GM21367 (cell line): ENCODE data around the gene TTC9C.
"Not testable (repeated sequence)": the region's sequence is repeated elsewhere in the genome, so short reads cannot be mapped to it uniquely, and the experiment has no call there.

Source experiments
- ATAC-seq: cut with Tn5 transposase; IDR thresholded peaks from one replicate; pipeline ENCODE4 v1.9.1; 2021; ENCODE audit not compliant: unreplicated experiment

The TTC9C gene

DNA sequence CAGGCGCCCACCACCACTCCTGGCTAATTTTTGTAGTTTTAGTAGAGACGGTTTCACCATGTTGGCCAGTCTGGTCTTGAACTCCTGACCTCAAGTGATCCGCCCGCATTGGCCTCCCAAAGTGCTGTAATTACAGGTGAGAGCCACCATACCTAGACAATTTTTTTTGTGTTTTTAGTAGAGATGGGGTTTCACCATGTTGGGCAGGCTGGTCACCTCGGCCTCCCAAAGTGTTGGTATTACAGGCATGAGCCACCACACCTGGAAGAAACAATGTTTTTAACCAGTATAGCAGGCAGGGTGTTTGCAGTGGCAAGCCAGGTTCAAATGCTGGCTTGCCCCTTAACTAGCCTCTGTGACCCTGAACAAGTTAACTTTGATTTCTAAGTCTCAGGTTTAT lies 21.6 kb downstream of the TTC9C start:
- ATAC-seq, result not testable (repeated sequence)

DNA sequence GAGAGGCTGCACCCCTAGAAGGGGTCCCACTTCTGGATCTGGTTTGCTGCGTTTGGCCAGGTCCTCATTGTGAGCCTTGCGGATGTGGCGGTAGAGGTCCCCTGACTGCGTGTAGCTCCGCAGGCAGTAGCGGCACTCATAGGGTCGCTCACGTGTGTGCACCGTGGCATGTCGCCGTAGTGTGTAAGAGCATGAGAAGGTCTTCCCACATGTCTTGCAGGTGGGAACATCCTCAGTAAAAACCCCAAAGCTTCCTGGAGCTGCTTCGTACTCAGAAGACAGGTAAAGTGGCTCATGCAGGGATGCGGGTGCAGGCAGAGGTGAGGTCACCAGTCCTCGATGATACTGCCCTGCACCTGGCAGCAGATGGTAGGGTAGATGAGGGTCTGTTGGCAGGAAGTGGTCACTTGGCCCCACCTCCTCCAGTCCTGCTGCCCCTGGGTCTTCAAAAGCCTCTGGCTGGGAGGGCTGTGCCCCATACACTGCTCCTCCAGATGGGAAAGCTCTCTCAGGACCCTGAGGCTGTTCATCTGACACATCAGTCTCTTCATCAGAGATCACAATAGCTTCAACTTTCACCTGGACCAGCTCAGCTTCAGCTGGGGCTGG lies 24.0 kb downstream of the TTC9C start:
- no peak for ATAC-seq

DNA sequence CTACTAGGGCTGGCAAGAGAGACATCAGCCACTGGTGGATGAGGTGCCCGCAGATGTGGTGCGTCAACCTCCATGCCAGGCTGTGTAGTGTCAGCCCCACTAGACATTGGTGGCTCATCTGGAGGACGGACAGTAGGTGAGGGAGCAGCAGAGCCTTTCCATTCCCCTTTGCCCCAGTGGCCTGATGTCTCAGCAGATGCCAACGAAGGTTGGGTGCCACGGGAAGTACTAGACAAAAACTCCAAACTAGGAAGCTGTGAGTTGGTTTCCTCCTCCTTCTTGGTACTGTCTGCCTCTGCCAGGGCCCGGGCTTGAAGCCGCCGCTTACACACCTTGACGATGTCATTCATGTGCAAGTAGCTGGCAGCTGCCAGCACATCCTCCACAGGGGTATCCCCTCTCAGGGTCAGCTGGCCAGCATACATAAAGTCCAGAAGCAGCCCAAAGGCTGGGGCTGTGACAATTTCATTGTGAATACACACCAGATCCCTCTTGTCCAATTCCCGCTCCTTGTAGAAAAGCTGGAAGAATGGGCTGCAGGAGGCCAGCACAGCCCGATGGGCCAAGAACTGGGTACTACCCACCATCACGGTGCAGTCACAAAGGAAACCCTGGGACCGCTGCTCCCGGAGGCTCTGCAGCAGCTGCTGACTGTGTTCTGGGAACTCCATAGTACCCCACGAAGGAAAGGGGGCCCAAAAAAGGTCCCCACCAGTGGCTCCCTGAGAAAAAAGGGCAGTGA lies 24.9 kb downstream of the TTC9C start:
- ATAC-seq, result no peak

DNA sequence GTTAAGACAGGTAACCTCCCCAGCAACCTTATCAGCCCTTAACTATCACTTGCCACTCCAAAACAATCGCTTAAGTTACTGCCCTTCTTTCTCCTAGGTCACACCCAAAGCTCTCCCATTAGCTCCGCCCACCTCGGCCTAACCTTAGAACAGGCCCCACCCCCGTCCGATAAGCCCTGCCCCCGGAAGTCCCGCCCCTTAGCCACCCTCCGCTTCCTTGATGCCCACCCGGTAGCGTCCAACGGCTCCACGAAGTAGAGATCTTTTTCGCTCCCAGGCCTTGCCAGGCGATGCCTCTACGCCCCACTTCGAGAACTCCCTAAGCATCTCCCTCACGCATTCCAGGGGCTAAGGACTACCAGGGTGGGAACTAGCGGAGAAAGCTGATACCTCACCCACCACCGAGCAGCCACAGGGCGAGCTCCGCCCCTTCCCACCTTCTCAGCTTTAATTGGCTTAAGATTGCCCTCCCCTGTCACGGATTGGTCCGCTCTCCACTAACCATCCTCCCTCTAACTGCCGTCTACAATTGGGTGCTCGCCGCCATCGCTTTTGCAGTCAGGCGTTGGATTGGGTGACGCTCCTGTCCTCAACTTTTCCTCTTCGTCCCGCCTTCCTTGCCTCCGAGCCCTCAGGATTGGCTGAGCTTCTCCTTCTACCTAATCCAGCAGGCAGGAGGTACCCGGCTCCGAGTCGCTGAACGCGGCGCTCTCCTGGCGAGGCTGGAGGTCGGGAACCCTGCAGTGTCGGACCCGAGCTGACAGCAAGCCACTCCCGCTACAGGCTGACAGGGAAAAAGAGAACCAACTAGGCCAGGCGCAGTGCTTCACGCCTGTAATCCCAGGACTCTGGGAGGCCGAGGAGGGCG lies 25.7 kb downstream of the TTC9C start, which contains the start of gene ZBTB3:
TSS of gene ZBTB3 (minus strand) at position 425 of the 868 bp plus-strand sequence. CDS start 496 bp downstream, outside the sequence.
- ATAC-seq, result peak; percentile 95

DNA sequence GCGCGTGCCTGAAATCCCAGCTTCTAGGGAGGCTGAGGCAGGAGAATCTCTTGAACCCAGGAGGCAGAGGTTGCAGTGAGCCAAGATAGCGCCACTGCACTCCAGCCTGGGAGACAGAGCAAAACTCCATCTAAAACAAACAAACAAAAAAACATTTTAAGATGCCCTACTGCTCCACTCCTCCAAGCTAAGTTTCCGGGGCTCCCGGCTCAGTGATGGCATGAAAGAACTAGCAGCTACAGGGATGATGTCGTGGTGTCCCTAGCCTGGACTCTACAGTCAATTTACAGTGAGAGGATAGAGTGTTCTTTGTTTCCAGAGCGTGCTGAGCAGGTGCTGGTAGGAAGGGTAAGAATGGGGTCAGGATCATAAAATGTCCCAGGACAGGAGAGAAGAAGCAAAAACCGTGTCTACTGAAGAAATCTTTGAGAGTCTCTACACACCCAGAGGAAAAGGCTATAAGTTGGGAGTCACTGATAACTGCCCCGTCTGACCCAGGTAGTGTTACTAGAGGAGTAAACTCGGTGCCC lies 26.9 kb downstream of the TTC9C start:
- no peak for ATAC-seq

DNA sequence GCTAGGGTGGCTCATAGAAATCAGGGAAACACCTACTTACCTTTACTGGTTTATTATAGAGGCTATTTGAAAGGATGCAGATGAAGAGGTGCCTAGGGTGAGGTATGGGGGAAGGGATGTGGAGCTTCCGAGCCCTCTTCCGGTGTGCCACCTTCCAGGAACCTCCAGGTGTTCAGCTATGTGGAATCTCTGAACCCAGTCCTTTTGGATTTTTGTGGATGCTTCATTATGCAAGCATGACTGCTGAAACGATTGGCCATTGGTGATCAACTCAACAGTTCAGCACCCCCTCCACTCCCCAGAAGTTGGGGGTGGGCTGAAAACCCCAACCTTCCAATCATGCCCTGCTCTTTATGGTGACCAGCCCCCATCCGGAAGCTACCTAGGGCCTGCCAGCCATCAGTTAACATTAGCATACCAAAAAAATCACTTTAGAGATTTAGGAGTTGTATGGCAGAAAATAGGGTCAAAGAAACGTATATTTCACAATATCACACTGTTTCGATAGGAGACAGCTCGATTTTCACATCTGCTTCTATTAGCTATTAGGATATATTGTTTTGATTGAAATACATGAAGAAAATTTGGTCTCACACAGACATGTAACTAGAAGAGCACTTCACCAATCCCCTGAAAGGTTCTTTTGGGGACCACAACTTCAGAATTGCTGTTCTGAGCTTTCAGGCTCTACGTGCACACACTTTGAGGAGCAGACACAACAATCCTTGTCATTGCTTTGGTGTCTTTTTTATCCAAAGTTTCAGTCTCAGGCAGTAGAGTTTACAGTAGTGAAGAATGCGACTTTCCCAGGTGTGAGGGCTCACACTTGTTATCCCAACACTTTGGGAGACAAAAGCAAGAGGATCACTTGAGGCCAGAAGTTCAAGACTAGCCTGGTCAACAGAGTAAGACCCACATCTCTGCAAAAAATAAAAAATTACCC lies 29.8 kb downstream of the TTC9C start:
- no peak for ATAC-seq

DNA sequence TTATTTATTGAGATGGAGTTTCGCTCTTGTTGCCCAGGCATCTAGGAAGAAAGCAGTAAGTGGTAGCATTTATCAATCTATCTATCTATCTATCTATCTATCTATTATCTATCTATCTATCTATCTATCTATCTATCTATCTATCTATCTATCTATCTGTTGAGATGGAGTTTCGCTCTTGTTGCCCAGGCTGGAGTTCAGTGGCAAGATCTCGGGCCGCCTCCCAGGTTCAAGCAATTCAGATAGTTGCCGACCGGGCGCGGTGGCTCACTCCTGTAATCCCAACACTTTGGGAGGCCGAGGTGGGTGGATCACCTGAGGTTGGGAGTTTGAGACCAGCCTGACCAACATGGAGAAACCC lies 32.6 kb downstream of the TTC9C start:
- not testable (repeated sequence) for ATAC-seq

DNA sequence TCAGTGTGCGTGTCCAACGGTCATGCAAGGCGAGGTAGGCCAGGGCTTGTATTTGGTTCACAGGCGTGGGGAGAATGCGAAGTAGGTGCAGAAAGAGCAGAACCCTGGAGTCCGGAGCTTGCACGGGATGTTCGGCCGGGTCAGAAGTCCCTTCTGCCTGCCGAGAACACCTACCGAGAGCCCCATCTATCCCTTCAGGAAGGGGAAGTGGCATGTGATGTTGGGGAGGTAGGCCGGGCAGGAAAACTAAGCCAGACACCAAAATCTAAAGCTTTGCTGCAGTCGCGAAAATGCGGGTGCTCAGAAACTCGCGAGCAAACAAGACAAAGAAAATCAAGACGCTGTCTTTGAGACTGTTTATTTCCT lies 42.5 kb downstream of the TTC9C start:
- ATAC-seq, result no peak

DNA sequence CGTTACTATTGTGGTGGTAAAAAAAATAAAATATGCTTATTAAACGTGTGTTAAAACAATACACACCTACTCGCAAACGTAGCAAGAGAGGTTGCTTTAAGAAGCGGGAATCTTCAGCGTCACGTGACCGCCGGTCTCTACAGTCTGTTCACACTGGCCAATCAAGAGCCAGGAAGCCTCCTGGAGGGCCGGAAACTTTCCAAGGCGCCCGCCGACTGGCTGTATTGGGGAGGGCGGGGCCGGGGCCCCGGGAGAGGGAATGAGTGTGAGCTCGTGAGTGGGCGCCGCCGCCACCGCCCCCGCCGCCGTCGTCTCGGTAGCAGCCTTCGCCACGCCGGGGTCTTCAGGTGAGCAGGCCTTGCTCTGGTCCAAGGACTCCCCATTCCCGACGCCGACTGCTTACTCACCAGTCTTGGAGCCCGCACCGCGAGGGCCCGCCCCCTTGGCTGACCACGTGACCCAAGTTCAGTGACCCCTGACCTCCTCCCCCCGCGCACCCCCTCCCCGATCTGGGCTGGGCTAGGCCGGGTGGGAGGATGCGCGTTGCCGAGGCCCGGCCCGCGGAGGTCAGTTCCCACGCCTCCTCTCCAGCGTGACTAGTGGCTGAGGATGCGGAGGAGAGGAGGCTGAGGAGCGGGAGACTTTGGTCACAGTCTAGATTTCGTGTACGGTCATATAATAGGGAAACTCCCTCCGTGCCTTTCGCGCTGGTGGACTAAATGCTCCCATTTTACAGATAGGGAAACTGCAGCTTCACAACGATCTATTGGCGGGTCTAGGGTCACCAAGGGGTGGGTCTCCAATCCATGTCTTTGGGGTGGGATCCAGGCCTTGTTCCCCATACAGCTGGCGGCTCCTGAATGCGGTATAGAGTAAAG lies 43.1 kb downstream of the TTC9C start, which contains the start of gene TAF6L:
TSS of gene TAF6L (plus strand) at position 253 of the 878 bp plus-strand sequence. CDS start 4,388 bp downstream, outside the sequence.
- ATAC-seq, result peak; percentile 65

DNA sequence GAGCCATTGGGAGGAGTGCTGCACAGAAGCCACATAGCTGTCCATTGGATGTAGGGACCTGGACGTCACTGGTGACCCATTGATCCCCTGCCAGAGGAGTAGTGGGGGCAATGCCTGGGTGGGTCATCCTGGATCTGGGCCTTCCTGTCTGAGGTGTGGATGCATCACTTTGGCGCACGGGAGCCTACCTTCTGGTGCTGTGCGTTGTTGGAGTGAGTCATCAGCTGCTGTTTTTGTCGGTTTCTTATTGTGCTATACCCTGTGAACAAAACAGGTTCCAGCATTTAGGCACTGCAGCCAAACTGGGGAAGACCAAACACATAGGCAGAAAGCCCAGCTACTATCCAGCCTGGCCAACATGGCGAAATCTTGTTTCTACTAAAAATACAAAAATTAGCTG lies 46.1 kb downstream of the TTC9C start:
- ATAC-seq, result no peak

DNA sequence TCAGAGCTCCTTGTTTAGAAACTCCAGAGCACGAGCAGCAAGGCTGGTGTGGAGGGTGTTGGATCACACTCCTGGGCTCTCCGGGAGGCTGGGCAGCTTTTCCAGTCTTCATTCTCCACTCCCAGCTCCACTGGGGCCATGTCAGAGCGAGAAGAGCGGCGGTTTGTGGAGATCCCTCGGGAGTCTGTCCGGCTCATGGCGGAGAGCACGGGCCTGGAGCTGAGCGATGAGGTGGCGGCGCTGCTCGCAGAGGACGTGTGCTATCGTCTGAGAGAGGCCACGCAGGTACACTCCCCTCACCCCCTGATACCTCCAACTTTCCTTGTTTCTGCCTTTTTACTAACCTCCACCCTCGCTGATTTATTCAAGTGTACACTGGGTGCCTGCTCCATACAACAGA lies 47.4 kb downstream of the TTC9C start:
- no peak for ATAC-seq

DNA sequence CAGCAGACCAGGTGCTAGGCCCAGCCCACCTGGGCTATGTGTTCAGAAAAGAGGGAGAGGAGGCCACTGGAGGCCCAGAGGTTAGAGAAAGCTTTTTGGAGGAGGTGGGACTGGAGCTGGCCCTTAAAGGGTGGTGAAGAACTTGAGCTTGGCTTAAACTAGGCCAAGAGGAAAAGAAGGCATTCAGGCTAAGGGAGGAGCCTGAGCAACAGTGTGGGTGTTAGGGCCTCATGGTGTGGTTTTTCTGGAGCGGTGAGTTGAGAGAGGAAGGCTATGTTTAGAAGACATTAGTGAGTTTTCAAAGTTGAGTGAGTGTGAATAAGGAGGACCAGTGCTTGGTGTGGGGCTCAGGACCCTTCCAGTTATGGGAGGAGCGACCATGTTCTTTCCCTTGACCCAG lies 49.1 kb downstream of the TTC9C start:
- no peak for ATAC-seq

DNA sequence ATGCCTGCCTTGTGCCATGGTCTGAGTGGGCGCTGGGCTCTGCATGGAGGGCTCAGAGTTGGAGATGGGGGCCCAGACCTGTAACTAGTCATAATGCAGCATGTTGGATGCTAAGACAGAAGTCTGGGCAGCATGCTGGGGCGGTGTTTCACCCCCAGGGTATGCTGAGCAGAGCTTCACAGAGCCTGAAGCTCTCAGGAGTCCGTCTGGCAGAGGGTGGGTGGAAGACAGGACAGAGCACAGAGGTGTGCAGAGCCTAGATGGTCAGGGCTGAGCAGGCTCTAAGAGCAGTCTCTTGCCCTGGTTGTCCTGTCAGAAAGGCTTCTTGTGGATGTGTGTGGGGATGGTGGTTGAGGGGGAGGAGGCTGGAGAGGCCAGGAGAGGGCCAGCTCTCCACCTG lies 50.2 kb downstream of the TTC9C start:
- no peak for ATAC-seq

DNA sequence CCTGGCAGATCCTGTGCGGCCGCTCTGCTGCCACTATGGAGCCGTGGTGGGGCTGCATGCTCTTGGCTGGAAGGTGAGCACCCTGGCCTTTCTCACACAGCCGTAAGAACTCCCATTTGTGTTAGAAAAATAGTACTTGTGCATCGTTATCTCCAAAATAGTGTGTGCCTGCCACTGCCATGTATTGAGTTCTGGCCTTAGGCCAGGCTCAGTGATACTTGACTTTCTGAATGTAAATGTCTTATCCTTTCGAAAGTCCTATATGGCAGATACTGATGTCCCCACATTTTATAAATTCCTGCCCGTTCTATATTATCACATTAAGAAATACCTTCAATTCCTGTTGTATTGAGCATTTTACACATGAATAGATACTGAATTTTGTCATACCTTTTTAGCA lies 54.5 kb downstream of the TTC9C start:
- no peak for ATAC-seq

DNA sequence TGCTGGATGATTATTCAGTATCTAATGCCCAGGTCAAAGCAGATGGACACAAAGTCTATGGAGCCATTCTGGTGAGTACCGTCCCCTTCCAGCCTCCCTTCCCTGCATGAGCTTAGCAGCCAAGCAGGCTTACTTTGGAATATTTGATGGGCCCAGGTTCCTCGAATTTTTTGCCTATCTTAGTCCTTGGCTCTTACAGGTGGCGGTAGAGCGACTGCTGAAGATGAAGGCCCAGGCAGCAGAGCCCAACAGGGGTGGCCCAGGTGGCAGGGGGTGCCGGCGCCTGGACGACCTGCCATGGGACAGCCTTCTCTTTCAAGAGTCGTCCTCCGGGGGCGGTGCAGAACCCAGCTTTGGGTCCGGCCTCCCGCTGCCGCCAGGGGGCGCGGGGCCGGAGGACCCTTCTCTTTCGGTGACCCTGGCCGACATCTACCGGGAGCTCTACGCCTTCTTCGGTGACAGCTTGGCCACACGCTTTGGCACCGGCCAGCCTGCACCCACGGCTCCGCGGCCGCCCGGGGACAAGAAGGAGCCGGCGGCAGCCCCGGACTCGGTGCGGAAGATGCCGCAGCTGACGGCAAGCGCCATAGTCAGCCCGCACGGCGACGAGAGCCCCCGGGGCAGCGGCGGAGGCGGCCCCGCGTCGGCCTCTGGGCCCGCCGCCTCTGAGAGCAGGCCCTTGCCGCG lies 58.2 kb downstream of the TTC9C start:
- peak; percentile 52 for ATAC-seq

DNA sequence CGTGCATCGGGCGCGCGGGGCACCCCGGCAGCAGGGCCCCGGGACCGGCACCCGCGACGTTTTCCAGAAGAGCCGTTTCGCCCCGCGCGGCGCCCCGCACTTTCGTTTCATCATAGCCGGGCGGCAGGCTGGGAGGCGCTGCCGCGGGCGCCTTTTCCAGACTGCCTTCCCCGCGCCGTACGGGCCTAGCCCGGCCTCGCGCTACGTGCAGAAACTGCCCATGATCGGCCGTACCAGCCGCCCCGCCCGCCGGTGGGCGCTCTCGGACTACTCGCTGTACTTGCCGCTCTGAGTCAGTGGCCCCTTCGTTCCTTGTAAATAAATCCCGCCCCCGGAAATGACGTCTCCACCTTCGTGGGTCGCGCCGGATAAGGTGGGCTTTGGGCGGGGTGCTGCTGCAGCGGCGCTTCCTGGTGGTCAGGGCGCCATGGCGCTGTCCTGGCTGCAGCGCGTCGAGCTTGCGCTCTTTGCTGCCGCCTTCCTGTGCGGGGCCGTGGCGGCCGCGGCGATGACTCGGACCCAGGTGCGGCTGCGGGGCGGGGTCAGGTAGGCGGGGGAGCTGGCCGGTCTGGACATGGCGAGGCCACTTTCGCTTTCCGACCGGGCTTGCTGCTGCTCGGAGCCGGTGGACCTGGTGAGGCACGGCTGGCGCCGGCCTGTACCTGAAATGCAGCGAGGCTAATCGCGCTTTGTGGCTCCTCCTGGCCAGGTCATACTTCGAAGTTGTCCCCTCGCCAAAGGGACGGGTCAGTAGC lies 58.9 kb downstream of the TTC9C start, which contains the start of gene TMEM179B:
TSS of gene TMEM179B (plus strand) at position 398 of the 755 bp plus-strand sequence. CDS start at position 428, 30 bp downstream.
- ATAC-seq, result peak; percentile 61
